HG02981 (cell line): Measurements from ENCODE around the gene LRFN2.
A peak's percentile ranks its signal among the peaks of the same experiment; 100 is the strongest.

Experiments
- ATAC-seq: cut with Tn5 transposase; IDR thresholded peaks from one replicate; pipeline ENCODE4 v1.9.1; 2021; ENCODE audit warnings: mild to moderate bottlenecking, moderate library complexity; ENCODE audit not compliant: unreplicated experiment

LRFN2 gene

GRCh38 chr6:40587240-40588069 lies at the start of gene LRFN2:
TSS of gene LRFN2 (minus strand) at chr6:40587364.
- peak; percentile 80 for ATAC-seq

DNA sequence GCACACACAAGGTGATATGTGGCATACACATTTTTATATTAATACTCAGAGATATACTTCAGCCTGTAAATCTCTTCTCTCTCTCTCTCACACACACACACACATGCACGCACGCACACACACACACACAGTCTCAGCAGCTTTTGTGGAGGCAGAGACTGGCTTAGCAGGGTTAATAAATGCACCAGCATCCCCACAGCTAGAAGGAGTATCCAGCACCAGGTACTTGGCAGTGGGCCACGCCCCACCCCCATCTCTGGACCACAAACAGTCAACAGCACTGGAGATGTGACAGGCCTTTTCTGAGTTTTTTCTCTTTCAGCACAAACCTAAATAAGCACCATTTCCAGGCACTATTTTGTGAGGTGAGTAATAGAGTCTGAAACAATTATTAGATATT lies 47.3 kb upstream of the LRFN2 start:
- ATAC-seq: no peak

GRCh38 chr6:40631744-40632143 lies 44.6 kb upstream of the LRFN2 start:
- no peak for ATAC-seq

- no peak for ATAC-seq
Observed at GRCh38 chr6:40630488-40630887, 43.3 kb upstream of the LRFN2 start.

DNA sequence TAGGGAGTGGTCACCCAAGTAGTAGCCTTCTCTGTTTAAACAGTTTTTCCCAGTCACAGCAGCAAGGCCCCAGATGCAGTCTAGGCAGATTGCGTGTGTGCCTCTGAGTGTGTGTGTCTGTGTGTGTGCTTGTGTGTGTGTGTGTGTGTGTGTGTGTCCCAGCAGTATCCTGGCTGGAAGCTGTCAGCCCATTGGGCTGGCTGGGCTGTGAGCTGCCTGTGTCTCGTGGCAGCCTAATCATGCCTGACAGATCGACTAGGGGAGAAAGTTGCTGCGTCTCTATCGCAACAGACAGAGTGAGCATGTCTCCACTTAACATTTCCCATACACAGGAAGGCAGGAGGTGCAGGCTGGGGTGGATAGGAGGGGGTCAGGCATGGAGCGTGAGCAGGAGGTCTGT lies 42.9 kb upstream of the LRFN2 start:
- ATAC-seq: no peak

- ATAC-seq: no peak
Observed at GRCh38 chr6:40629463-40629862, 42.3 kb upstream of the LRFN2 start.

- no peak for ATAC-seq
Observed at GRCh38 chr6:40627316-40627715, 40.2 kb upstream of the LRFN2 start.

- no peak for ATAC-seq
Observed at GRCh38 chr6:40626886-40627285, 39.7 kb upstream of the LRFN2 start.

GRCh38 chr6:40623932-40624331 lies 36.8 kb upstream of the LRFN2 start:
- ATAC-seq: no peak

GRCh38 chr6:40623178-40623577 lies 36.0 kb upstream of the LRFN2 start:
- no peak for ATAC-seq

DNA sequence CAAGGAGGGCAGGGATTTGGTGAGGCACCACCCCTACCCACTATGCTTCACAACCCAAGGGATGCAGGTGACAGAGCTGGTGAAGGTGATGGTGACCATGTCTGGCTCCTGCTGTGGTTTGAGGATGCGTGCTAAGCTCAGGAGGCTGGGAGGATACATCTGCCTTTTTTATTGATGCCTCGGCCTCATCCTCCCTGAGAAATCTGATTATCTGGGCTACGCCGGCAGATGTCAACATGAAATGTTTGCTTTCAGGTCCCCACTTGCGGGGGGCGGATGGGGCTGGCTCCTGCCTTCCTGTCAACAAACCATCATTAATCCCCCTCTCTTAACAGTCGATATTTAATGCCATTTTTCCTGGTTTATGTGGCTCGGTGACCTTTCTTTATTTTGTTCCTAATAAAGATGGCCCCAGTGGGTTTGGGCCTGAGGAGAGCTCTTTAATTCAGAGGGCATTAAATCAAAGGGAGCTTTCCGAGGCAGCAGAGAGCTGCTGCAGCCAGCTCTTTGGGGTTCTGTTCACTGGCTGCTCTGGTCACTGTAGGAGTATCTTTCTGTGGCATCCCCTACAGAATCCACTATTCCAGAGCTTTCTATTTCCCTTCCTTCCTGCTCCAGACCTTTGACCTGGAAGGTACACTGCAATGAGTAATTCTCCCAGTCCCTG lies 33.5 kb upstream of the LRFN2 start:
- no peak for ATAC-seq

DNA sequence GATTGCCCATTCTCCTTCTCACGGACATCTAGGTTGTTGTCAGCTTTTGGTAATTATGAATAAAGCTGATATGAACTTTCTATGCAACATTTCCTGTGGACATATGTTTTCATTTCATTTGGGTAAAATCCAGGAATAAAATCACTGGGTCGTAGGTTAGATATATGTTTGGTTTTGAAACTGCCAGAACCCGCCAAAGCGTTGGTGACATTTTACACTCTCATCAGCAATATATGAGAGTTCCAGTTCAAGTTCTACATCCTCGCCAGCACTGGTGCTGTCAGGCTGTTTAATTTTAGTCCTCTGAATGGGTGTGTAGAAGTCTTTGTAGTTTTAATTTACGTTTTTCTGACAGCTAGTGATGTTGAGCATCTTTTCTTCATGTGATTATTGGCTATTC lies 27.5 kb upstream of the LRFN2 start:
- ATAC-seq: no peak

GRCh38 chr6:40611912-40612311 lies 24.7 kb upstream of the LRFN2 start:
- no peak for ATAC-seq

DNA sequence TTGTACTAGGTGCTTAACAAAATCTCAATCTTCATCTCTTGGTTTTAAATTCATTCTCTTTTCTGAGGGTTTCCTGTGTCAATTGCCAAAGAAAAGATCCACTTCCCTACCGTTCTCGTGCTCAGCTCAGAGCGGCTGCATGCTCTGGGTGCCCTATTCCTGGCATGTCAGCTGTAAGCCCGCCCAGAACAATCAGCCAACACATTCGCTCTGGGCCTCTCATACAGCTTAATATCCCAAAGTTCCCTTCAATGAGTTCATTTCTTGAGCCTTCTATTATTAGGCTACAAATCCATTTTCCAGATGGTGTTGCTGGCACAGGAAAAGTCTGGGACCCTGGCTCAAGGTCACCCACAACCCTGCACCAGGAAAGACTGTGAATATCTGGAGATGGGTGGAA lies 24.3 kb upstream of the LRFN2 start:
- ATAC-seq: no peak

- ATAC-seq: no peak
Observed at GRCh38 chr6:40610229-40610628, 23.1 kb upstream of the LRFN2 start.

GRCh38 chr6:40606981-40607380 lies 19.8 kb upstream of the LRFN2 start:
- ATAC-seq: no peak

GRCh38 chr6:40606526-40606925 lies 19.4 kb upstream of the LRFN2 start:
- no peak for ATAC-seq

- no peak for ATAC-seq
Observed at GRCh38 chr6:40604082-40604481, 16.9 kb upstream of the LRFN2 start.

DNA sequence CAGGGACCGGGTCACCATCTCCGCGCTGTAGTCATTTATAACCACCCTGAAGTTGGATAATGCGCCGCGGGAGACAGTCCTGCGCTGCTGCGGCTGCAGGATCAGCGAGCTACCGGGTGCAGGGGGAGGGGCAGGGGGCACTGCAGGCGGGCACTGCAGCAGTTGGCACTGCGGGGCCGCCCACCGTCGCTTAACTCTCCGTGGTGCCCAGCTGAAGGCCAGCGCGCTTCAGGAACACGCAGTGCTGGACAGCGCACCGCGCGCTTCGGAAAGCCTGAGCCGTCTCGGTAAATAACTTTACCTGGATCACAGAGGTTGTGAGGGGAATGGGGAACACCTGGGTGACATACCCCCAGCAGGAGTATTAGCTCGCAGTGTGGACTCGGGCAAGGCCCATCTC lies 12.4 kb upstream of the LRFN2 start:
- no peak for ATAC-seq

DNA sequence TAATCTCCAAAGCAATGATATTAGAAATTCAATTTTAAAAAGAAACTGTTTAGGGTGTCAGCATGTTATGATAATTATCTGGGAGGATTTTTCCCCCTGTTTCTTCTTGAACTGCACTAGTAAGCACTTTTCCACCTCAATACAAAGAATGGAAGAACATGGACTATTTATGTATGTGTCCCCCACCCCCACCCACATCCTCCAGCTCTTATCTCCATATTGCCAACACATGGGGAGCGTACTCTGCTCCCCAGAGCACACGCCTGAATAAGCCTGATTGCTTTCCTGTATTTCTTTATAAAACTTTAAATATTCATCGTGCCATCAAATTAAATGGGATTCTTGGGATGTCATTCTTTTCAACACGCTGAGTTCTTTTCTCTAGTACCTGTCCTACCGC lies 11.4 kb upstream of the LRFN2 start:
- no peak for ATAC-seq

- ATAC-seq: no peak
Observed at GRCh38 chr6:40597301-40597700, 10.1 kb upstream of the LRFN2 start.

DNA sequence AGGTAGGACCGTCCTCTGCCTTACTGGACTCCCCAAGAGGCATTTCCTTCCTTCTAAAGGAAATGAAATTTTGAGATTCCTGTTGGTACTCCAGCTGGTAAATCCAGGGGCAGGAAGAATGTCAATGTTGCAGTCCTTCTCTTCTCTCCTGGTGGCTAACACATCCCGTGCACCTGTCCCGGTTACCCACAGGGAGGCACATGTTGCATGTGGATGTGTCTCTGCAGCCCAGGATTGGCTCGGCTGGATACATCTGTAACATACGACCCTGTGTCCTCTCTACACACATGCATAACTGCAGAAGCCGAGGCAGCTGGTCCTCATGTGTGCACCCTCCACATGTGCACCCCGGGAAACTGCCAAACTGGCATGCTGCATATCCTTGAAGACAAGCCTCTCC lies 1.3 kb upstream of the LRFN2 start:
- no peak for ATAC-seq

GRCh38 chr6:40588070-40588384 lies 863 bp upstream of the LRFN2 start:
- no peak for ATAC-seq
